HG02870 (cell line): Measurements from ENCODE around the gene NTM.

Experiments
- ATAC-seq: cut with Tn5 transposase; IDR thresholded peaks from one replicate; pipeline ENCODE4 v1.9.1; 2021; ENCODE audit warnings: mild to moderate bottlenecking, moderate library complexity; ENCODE audit not compliant: unreplicated experiment

NTM gene

GRCh38 chr11:132208477-132209055 lies 838.2 kb downstream of the NTM start:
- ATAC-seq: no peak

GRCh38 chr11:132211479-132211878 lies 841.1 kb downstream of the NTM start:
- no peak for ATAC-seq

GRCh38 chr11:132217856-132218255 lies 847.4 kb downstream of the NTM start:
- no peak for ATAC-seq

- no peak for ATAC-seq
Observed at GRCh38 chr11:132220474-132220873, 850.1 kb downstream of the NTM start.

- no peak for ATAC-seq
Observed at GRCh38 chr11:132222345-132222744, 851.9 kb downstream of the NTM start.

GRCh38 chr11:132226522-132226921 lies 856.1 kb downstream of the NTM start:
- ATAC-seq: no peak

GRCh38 chr11:132228746-132229325 lies 858.4 kb downstream of the NTM start:
- no peak for ATAC-seq

- ATAC-seq: no peak
Observed at GRCh38 chr11:132231656-132232347, 861.4 kb downstream of the NTM start.

- no peak for ATAC-seq
Observed at GRCh38 chr11:132234878-132235277, 864.5 kb downstream of the NTM start.

GRCh38 chr11:132237781-132238180 lies 867.4 kb downstream of the NTM start:
- ATAC-seq: no peak

GRCh38 chr11:132238331-132238866 lies 868.0 kb downstream of the NTM start:
- ATAC-seq: no peak

GRCh38 chr11:132240374-132240773 lies 870.0 kb downstream of the NTM start:
- ATAC-seq: no peak

GRCh38 chr11:132242632-132243031 lies 872.2 kb downstream of the NTM start:
- ATAC-seq: no peak

GRCh38 chr11:132244846-132245245 lies 874.4 kb downstream of the NTM start:
- ATAC-seq: no peak

- ATAC-seq: no peak
Observed at GRCh38 chr11:132245403-132246385, 875.3 kb downstream of the NTM start.

- no peak for ATAC-seq
Observed at GRCh38 chr11:132248580-132248979, 878.2 kb downstream of the NTM start.

- ATAC-seq: no peak
Observed at GRCh38 chr11:132249256-132249655, 878.8 kb downstream of the NTM start.

GRCh38 chr11:132251061-132251460 lies 880.6 kb downstream of the NTM start:
- no peak for ATAC-seq

- ATAC-seq: no peak
Observed at GRCh38 chr11:132253469-132254264, 883.3 kb downstream of the NTM start.

GRCh38 chr11:132254906-132255305 lies 884.5 kb downstream of the NTM start:
- no peak for ATAC-seq
